Cardiac fibroblast (primary cell): ENCODE data around the gene ICOS.
A peak's percentile ranks its signal among the peaks of the same experiment; 100 is the strongest.

ENCODE experiments used
- DNase-seq, 2 donors: peaks; one replicate each; pipeline versions ENCODE4 v3.0.0 to v3.0.0-alpha.2; 2010; ENCODE audit warnings: low read depth in 2 of 2
- H3K4me3 ChIP-seq, 2 donors: replicated peaks in 1 of 2; 1 replicate in 1 of 2; 2 replicates in 1 of 2; pipeline ENCODE4 v1.5.1; 2011; ENCODE audit warnings: low read depth in 2 of 2, low read length in 2 of 2, mild to moderate bottlenecking in 2 of 2, moderate library complexity in 1 of 2
- CTCF ChIP-seq: IDR thresholded peaks from one replicate; pipeline ENCODE4 v1.5.1; 2011; ENCODE audit warnings: low read depth, mild to moderate bottlenecking, low read length, inconsistent platforms

Gene ICOS

DNA sequence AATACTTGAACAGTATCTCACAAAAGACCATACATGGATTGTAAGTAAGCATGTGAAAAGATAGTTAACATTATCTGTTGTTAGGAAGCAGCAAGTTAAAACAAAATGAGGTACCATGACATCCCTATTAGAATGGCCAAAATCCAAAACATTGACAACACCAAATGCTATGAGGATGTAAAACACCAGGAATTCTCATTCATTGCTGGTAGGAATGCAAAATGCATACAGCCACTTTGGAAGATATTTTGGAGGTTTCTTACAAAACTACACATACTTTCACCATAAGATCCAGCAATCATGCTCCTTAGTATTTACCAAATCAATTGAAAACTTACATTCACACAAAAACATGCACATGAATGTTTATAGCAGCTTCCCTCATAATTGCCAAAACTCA lies 30.9 kb upstream of the ICOS start:
- no peak overlapping the region for H3K4me3 ChIP-seq
- no peak for TF ChIP-seq CTCF
- no peak for DNase-seq

GRCh38 chr2:203908066-203908796 lies 28.3 kb upstream of the ICOS start:
- TF ChIP-seq CTCF = no peak
- no peak for DNase-seq
- H3K4me3 ChIP-seq = no peak overlapping the region

DNA sequence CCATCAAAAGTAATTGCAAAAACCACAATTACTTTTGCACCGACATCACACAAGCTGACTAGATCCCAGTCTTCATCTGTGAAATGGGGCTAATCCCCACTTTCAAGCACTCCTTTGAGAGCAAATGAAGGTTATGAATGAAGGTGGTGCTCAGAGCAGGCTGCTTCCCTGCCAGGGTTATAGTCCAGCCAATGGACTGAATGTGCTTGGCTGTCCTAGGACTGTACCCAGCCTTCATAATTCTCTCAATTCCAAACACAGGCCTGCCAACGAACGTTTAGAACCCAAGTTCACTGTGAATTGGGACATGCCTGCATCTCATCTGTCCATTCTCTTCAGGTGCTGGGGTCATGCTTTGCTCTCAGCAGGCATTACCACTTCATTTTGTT lies 27.8 kb upstream of the ICOS start:
- no peak overlapping the region for H3K4me3 ChIP-seq
- no peak for DNase-seq
- no peak for TF ChIP-seq CTCF

DNA sequence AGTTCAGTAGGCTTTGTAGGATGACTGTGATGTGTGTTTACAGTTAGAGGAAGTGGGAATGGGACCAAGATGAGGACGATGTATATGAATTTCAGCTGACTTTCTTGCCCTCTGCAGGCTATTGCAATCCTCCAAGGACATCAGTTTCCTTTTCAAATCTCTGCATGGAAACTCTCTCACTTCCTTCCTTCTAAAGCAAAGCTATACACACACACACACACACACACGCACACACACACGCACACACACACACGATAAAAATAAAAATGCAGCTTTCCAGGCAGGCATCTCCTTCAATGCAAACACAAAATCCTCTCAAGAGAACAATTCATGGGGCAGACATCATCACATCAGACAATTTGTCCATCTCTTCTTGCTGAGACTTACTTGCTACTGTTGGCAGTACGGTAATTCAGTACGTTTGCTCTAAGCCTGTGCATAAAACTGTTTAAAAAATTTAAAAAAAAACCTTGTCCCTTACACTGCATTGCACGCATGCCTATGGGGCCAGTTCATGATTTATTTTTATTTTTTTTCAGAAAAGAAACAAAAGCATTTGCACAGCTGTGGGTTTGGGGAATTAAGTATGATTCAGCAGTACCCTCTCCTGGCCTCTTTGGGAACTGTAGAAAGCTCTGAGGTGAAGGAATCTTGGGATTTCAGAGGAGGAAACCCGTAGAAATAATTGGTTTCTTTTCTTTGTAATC lies 27.1 kb upstream of the ICOS start:
- DNase-seq = peak; percentile 81 to 87
- peak; percentile 77 for TF ChIP-seq CTCF
- peak overlapping the region; percentile 21 to 27 for H3K4me3 ChIP-seq

GRCh38 chr2:203909974-203910373 lies 26.6 kb upstream of the ICOS start:
- no peak for DNase-seq

GRCh38 chr2:203913947-203914346 lies 22.6 kb upstream of the ICOS start:
- DNase-seq = no peak
- no peak for TF ChIP-seq CTCF
- no peak overlapping the region for H3K4me3 ChIP-seq

More at GRCh38 chr2:203909974-203910373, 26.6 kb upstream of the ICOS start:
- TF ChIP-seq CTCF = no peak
- peak overlapping the region in 1 of 2 donors; percentile 27 for H3K4me3 ChIP-seq
